Measurements from ENCODE around the gene CNN2. TPM values are rescaled to one million over a fixed set of nuclear protein-coding genes. Genes with fewer than 3 reads are reported as not detected.

The CNN2 gene
- total RNA-seq, 1 donor from 2014 or later = 189 TPM

DNA sequence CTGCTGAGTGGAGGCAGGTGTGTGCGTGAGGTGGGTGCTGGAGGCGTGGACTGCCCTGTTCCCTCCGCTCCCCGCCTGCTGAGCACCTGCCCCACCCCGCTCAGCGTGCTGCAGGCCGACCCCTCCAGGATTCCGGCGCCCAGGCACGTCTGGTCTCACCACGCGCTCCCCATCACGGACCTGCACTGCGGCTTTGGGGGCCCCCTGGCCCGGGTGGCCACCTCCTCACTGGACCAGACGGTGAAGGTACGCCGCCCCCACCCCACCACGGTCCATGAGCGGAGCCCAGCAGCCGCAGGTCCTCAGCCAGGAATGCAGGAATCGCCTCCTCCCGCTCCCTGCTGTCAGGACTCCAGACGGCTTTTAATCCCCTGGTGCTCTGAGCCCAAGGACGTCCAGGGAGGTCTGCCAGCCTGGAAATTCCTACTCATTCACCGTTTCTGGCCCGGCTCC is 36.3 kb upstream of the CNN2 start:
- peaks cover 28% of the 10 kb centered on the region for H3K36me3 ChIP-seq (ENCODE audit: control insufficient read depth, insufficient read depth, low read length)

DNA sequence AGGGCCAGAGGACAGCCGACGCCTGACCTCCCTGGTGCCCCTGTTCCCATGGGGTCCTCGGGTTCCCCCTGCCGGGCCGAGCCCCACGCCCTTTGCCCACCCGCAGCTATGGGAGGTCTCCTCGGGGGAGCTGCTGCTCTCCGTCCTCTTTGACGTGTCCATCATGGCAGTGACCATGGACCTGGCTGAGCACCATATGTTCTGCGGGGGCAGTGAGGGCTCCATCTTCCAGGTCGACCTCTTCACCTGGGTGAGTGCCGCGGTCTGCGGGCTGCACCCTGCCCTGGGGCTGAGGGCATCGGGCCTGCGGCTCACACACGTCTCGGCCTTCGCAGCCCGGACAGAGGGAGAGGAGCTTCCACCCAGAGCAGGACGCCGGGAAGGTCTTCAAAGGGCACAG is 35.7 kb upstream of the CNN2 start:
- FAIRE-seq (no peak), DNase-seq (ENCODE audit: low read depth) (no peak)
- H3K27me3 ChIP-seq (ENCODE audit: control insufficient read depth, insufficient read depth, low read length) = no peaks in the 10 kb centered on the region
- no peak overlapping the region for H3K4me3 ChIP-seq (ENCODE audit: low read depth, low read length)
- TF ChIP-seq, protein P1, sequence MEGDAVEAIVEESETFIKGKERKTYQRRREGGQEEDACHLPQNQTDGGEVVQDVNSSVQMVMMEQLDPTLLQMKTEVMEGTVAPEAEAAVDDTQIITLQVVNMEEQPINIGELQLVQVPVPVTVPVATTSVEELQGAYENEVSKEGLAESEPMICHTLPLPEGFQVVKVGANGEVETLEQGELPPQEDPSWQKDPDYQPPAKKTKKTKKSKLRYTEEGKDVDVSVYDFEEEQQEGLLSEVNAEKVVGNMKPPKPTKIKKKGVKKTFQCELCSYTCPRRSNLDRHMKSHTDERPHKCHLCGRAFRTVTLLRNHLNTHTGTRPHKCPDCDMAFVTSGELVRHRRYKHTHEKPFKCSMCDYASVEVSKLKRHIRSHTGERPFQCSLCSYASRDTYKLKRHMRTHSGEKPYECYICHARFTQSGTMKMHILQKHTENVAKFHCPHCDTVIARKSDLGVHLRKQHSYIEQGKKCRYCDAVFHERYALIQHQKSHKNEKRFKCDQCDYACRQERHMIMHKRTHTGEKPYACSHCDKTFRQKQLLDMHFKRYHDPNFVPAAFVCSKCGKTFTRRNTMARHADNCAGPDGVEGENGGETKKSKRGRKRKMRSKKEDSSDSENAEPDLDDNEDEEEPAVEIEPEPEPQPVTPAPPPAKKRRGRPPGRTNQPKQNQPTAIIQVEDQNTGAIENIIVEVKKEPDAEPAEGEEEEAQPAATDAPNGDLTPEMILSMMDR (IDR thresholded peaks at IDR 0.05; ENCODE audit: insufficient read depth, low read length, severe bottlenecking) = no peak
- H3K36me3 ChIP-seq (ENCODE audit: control insufficient read depth, insufficient read depth, low read length) = peaks cover 28% of the 10 kb centered on the region

More for the DNA sequence above, 36.3 kb upstream of the CNN2 start:
- H3K4me3 ChIP-seq (ENCODE audit: low read depth, low read length) = no peak overlapping the region
- FAIRE-seq = no peak
- DNase-seq (ENCODE audit: low read depth) = no peak
- H3K27me3 ChIP-seq (ENCODE audit: control insufficient read depth, insufficient read depth, low read length) = no peaks in the 10 kb centered on the region
- TF ChIP-seq, protein P1 (IDR thresholded peaks at IDR 0.05; ENCODE audit: insufficient read depth, low read length, severe bottlenecking) = no peak

DNA sequence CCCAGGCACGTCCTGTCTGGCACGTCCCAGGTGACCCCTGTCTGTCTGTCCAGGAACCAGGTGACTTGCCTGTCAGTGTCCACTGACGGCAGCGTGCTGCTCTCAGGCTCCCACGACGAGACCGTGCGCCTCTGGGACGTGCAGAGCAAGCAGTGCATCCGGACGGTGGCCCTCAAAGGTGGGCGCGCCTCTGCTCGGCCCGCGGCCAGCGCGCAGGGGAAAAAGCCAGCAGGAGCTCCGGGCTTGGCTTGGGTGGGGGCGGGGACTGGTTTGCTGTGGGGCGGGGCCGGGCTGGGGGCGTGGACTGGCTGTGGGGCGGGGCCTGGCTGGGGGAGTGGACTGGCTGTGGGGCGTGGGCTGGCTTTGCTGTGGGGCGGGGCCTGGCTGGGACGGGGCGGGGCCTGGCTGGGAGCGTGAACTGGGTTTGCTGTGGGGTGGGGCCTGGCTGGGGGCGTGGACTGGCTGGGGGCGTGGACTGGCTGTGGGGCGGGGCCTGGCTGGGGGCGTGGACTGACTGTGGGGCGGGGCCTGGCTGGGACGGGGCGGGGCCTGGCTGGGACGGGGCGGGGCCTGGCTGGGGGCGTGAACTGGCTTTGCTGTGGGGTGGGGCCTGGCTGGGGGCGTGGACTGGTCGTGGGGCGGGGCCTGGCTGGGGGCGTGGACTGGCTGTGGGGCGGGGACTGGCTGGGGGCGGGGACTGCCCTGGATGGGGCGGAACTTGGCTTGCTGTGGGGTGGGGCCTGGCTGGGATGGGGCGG is 35.1 kb upstream of the CNN2 start:
- DNase-seq (ENCODE audit: low read depth) (no peak), FAIRE-seq (no peak)
- no peak overlapping the region for H3K4me3 ChIP-seq (ENCODE audit: low read depth, low read length)
- TF ChIP-seq, protein P1 (IDR thresholded peaks at IDR 0.05; ENCODE audit: insufficient read depth, low read length, severe bottlenecking) = no peak
- H3K36me3 ChIP-seq (ENCODE audit: control insufficient read depth, insufficient read depth, low read length) = peaks cover 23% of the 10 kb centered on the region
- no peaks in the 10 kb centered on the region for H3K27me3 ChIP-seq (ENCODE audit: control insufficient read depth, insufficient read depth, low read length)

DNA sequence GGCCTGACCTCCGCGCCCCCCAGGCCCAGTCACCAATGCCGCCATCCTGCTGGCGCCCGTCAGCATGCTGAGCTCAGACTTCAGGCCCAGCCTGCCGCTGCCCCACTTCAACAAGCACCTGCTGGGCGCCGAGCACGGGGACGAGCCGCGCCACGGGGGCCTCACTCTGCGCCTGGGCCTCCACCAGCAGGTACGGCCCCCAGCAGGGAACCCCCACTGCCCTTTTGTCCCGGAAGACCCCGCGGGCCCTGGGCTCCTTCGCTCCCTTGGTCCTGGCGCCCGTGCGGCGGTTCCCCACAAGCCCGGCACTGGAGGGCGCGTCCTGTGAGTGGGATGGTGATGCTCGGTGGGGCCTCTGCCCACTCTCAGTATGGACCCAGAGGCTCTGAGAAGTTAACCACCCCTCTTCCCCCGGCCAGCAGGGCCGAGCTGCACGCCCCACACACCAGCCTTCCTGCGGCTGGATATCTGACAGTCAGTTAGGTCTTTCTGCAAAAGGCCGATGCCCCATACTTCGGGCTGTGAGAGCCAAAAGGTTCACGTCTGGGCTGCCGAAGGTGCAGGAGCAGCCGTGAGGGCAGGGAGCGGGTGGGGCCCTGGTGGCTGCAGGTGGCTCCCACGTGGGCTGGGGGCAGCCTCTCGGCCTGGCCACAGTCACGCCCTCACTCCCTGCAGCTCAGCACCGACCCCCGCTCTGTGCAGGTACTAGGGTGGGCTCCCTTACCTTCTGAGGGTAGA is 34.3 kb upstream of the CNN2 start:
- TF ChIP-seq, protein P1 (IDR thresholded peaks at IDR 0.05; ENCODE audit: insufficient read depth, low read length, severe bottlenecking) = no peak
- H3K4me3 ChIP-seq (ENCODE audit: low read depth, low read length) = no peak overlapping the region
- peaks cover 18% of the 10 kb centered on the region for H3K36me3 ChIP-seq (ENCODE audit: control insufficient read depth, insufficient read depth, low read length)
- no peak for DNase-seq (ENCODE audit: low read depth)
- no peak for FAIRE-seq
- H3K27me3 ChIP-seq (ENCODE audit: control insufficient read depth, insufficient read depth, low read length) = no peaks in the 10 kb centered on the region

DNA sequence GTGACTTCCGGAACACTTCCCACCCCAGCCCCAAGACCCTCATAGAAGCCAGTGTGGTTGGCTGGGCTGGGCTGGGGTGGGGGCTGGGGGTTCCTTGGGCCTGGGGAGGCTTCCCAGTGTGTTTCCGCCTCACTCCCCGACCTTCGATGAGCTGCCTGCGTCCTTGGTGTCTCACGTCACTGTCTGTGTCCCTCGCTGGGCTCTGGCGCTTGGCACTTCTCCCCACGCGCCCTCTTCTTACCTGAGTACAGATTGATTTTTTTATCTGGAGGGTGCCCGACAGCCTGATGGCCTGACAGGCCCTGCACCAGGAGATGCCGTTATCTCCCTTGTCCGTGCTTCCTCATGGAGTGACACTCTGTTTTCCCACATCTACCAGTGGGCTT is 33.7 kb upstream of the CNN2 start:
- no peak for FAIRE-seq
- Histone ChIP-seq H3K4me3 (ENCODE audit: low read depth, low read length) (no peak overlapping the region), H3K27me3 (ENCODE audit: control insufficient read depth, insufficient read depth, low read length) (peaks cover 2% of the 10 kb centered on the region), H3K36me3 (ENCODE audit: control insufficient read depth, insufficient read depth, low read length) (peaks cover 16% of the 10 kb centered on the region)
- TF ChIP-seq, protein P1 (IDR thresholded peaks at IDR 0.05; ENCODE audit: insufficient read depth, low read length, severe bottlenecking) = no peak
- no peak for DNase-seq (ENCODE audit: low read depth)

All from bronchial epithelial cell (primary cell).